T-helper 2 cell treated with Interferon-gamma antibody and Interleukin-4, amounts not matched to agents 5 μg/mL and 100 μg/mL, for 36 hours (primary cell): ENCODE results near the gene PPT1.
"Not testable (repeated sequence)": the region's sequence is repeated elsewhere in the genome, so short reads cannot be mapped to it uniquely, and the experiment has no call there.

Source experiments
- DNase-seq: peaks from one replicate; pipeline ENCODE4 v3.0.0; 2021; ENCODE audit warnings: low spot score
- H3K27ac Mint-ChIP-seq: one replicate; pipeline ENCODE4 v1.8.0; 2021; ENCODE audit warnings: mild to moderate bottlenecking, mixed read lengths
- H3K27me3 Mint-ChIP-seq: one replicate; pipeline ENCODE4 v1.8.0; 2021; ENCODE audit warnings: low read depth, mixed read lengths
- H3K36me3 Mint-ChIP-seq: one replicate; pipeline ENCODE4 v1.8.0; 2021; ENCODE audit warnings: low read depth, mixed read lengths
- H3K4me1 Mint-ChIP-seq: one replicate; pipeline ENCODE4 v1.8.0; 2021; ENCODE audit warnings: low read depth, mixed read lengths
- H3K4me3 Mint-ChIP-seq: one replicate; pipeline ENCODE4 v1.8.0; 2022; ENCODE audit warnings: mild to moderate bottlenecking, moderate library complexity, mixed read lengths
- H3K9me3 Mint-ChIP-seq: one replicate; pipeline ENCODE4 v1.8.0; 2021; ENCODE audit warnings: mixed read lengths

Gene PPT1

DNA sequence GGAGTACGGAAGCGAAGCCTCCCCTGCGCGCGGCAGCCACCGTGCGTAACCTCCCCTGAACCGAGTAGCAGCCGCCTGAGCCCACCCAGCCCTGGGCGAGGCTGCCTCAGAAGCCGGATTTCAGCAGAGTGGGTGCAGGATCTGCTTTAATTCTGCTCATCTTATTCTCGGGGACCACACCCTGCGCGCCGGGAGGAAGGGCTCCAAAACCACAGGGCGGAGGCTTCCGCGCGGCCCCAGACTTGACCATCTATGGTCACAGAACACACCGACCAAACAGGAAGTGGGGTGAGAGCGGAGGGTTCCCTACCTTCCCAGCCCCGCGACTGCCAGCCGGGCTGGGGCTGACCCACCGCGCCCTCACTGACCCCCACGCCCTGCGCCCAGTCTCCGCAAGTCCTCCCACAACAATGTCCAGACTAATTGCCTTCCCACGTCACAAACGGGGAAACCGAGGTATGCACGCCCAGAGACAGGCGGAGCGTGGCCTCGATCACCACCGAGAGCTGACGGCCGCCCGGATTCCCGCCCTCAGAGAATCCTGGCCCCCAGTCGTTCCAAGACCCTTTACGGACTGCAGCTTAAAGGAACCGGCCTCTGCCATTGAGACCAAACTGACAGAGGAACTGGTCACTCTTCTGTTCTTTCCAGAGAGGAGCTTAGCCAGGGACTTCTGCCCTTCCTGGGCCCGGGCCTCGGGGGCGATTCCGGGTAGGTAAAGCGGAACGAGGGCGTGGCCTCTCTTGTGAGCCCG lies 57.1 kb downstream of the PPT1 start:
- Mint-ChIP-seq H3K27me3 (no peaks in the 10 kb centered on the region), H3K4me3 (peak overlapping the region; percentile 88), H3K27ac (peak overlapping the region; percentile 98), H3K9me3 (no peaks in the 10 kb centered on the region), H3K36me3 (peaks cover 35% of the 10 kb centered on the region), H3K4me1 (peaks cover 50% of the 10 kb centered on the region)
- DNase-seq: peak; percentile 84

DNA sequence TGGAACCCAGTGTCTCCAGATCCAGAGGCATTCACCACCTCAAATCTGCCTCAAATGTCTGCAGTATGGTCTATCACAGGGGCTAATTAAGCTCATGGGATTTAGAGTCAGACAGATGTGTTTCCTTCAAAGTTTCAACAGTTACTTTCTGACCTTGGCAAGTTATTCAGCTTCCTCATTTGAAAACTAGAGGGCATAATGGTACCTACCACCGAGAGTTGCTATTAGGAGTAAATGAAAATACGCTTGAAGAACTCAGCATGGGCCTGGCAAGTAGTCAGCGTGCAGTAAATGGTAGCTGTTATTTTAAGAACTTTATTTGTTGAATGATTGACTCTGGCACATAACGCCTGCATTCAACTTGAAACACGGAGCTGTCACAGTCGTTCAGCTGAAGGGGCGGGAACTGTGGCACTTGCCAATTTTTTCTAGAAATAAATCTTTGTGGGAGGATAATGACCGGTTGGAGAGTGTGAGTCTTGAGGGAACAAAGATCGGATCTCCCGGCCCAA lies 57.8 kb downstream of the PPT1 start:
- H3K36me3 Mint-ChIP-seq: peaks cover 30% of the 10 kb centered on the region
- peak overlapping the region; percentile 88 for H3K4me3 Mint-ChIP-seq
- H3K4me1 Mint-ChIP-seq: peaks cover 53% of the 10 kb centered on the region
- peak overlapping the region; percentile 98 for H3K27ac Mint-ChIP-seq
- H3K27me3 Mint-ChIP-seq: no peaks in the 10 kb centered on the region
- H3K9me3 Mint-ChIP-seq: no peaks in the 10 kb centered on the region
- no peak for DNase-seq

DNA sequence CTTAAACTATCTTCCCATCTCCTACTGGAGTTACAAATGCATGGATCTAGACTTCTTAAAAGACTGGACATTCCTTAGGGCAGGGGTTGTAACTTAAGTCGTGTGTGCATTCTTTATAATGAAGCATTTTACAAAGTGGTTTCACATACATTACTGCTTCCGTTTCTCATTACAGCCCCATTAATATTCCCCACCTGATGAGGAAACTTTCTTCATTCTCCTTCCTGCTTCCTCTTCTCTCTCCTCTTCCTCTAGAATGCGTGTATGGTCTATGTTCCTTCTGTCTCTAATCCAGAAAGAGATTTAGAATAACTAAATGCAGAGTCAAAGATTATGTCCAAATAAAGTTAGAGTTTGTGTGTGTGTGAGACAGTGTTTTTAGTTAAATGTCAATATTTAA lies 58.4 kb downstream of the PPT1 start:
- Mint-ChIP-seq H3K4me1 (peaks cover 55% of the 10 kb centered on the region), H3K9me3 (no peaks in the 10 kb centered on the region), H3K36me3 (peaks cover 24% of the 10 kb centered on the region), H3K27ac (peak overlapping the region; percentile 98), H3K27me3 (no peaks in the 10 kb centered on the region), H3K4me3 (peak overlapping the region; percentile 88)
- no peak for DNase-seq

DNA sequence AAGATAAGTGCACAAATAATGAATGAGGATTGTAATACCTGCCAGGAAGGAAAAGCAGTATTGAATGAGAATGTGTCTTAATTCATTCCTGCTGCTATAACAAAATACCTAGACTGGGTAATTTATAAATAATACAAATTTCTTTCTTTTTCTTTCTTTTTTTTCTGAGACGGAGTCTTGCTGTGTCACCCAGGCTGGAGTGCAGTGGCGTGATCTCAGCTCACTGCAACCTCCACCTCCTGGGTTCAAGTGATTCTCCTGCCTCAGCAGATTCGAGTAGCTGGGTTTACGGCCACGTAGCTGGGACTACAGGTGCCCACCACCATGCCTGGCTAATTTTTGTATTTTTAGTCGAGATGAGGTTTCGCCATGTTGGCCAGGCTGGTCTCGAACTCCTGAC lies 59.8 kb downstream of the PPT1 start:
- H3K36me3 Mint-ChIP-seq: peaks cover 16% of the 10 kb centered on the region
- DNase-seq: not testable (repeated sequence)

GRCh38 chr1:40036574-40036973 lies 60.5 kb downstream of the PPT1 start:
- Mint-ChIP-seq H3K36me3 (peaks cover 10% of the 10 kb centered on the region), H3K9me3 (no peaks in the 10 kb centered on the region), H3K27ac (peak overlapping the region; percentile 38), H3K4me3 (no peak overlapping the region), H3K4me1 (peaks cover 45% of the 10 kb centered on the region), H3K27me3 (no peaks in the 10 kb centered on the region)
- DNase-seq: no peak

More for the DNA sequence above, 59.8 kb downstream of the PPT1 start:
- H3K27me3 Mint-ChIP-seq, H3K4me3 Mint-ChIP-seq, H3K9me3 Mint-ChIP-seq: not testable (repeated sequence)
- peaks cover 47% of the 10 kb centered on the region for H3K4me1 Mint-ChIP-seq
- peak overlapping the region; percentile 58 for H3K27ac Mint-ChIP-seq

- Mint-ChIP-seq H3K4me1 (peaks cover 51% of the 10 kb centered on the region), H3K36me3 (no peaks in the 10 kb centered on the region), H3K27me3 (peaks cover 6% of the 10 kb centered on the region), H3K27ac (peak overlapping the region; percentile 79), H3K4me3 (peak overlapping the region; percentile 33), H3K9me3 (no peaks in the 10 kb centered on the region)
- no peak for DNase-seq
Observed at GRCh38 chr1:40034869-40035268, 62.2 kb downstream of the PPT1 start.

DNA sequence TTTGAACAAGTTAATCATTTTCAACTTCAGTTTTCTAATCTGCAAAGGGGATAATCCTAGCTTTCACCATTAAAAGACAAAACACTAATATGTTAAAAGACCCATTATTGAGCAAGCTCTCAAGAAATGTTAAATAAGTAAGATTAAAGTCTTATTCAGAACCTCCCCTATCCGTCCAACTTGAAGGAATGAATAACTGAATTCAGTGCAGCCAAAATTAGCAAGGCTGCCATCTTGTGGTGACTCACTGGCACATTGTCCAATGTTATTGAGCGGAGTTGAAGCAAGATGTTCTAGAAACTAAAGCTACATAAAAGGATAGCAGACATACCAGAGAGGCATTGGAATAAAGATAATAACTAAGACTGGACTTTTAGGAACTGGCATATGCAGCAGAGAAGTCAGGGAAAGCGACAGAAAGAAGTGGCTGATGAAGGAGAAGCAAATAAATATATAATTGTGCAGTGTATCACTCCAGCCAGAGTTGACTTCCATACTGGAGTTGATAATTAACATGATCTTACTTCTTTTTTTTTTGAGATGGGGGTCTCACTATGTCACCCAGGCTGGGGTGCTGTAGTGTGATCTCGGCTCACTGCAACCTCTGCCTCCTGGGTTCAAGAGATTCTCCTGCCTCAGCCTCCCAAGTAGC lies 64.7 kb downstream of the PPT1 start:
- no peaks in the 10 kb centered on the region for H3K36me3 Mint-ChIP-seq
- H3K4me1 Mint-ChIP-seq: peaks cover 38% of the 10 kb centered on the region
- H3K27me3 Mint-ChIP-seq: peaks cover 15% of the 10 kb centered on the region
- no peak for DNase-seq
- H3K27ac Mint-ChIP-seq: no peak overlapping the region
- no peak overlapping the region for H3K4me3 Mint-ChIP-seq
- no peaks in the 10 kb centered on the region for H3K9me3 Mint-ChIP-seq

DNA sequence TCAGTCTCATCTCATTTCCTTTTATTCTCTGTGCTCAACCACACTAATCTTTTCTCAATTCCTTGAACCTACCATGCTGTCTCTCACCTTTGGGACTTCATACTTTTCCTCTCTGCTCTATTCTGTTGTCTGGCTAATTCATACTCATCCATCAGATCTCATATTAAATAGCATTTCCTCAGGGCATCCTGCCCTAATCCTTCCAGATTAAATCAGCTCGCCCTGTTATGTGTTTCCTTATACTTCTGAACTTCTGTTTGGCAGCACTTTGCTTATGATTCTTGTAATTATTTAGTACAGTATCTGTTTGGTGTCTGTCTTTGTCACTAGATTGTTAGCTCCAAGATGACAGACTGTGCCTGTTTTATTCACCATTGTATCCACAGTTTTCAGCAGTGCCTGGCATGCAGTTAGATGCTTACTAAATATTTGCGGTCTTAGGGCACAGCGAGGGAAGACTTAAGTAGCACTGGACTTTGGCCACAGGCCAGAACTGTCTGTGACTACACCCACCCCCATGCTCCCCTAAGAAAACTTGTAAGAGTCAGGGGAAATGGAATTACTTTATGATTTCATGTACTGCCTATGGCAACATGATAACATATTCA lies 66.4 kb downstream of the PPT1 start:
- Mint-ChIP-seq H3K27ac (no peak overlapping the region), H3K27me3 (peaks cover 15% of the 10 kb centered on the region), H3K4me1 (peaks cover 26% of the 10 kb centered on the region), H3K9me3 (no peaks in the 10 kb centered on the region), H3K4me3 (no peak overlapping the region), H3K36me3 (no peaks in the 10 kb centered on the region)
- no peak for DNase-seq

GRCh38 chr1:40029608-40030007 lies 67.4 kb downstream of the PPT1 start:
- no peaks in the 10 kb centered on the region for H3K36me3 Mint-ChIP-seq
- no peak for DNase-seq
- no peaks in the 10 kb centered on the region for H3K9me3 Mint-ChIP-seq
- no peak overlapping the region for H3K27ac Mint-ChIP-seq
- H3K4me1 Mint-ChIP-seq: peaks cover 20% of the 10 kb centered on the region
- H3K4me3 Mint-ChIP-seq: no peak overlapping the region
- H3K27me3 Mint-ChIP-seq: peaks cover 15% of the 10 kb centered on the region

DNA sequence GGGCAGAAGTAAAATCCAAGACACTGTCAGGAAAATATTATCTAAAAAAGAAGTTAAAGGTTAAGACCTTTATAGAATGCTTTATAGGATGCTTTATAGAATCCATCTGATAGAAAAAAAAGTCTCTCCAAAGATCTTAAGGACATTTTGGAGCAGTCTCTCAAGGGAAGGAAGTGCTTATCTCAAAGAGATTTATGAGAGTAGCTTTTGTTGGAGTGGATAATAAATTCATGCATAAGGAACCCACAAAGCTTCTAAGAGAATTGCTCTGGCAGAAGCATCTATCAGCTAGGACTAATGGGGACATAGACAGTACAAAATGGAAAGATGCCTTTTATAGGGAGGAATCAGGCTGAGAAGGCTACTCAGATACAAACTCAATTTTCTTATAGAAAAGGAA lies 69.4 kb downstream of the PPT1 start:
- H3K27ac Mint-ChIP-seq: no peak overlapping the region
- no peak for DNase-seq
- no peak overlapping the region for H3K4me3 Mint-ChIP-seq
- H3K9me3 Mint-ChIP-seq: peaks cover 9% of the 10 kb centered on the region
- peaks cover 22% of the 10 kb centered on the region for H3K27me3 Mint-ChIP-seq
- peaks cover 12% of the 10 kb centered on the region for H3K4me1 Mint-ChIP-seq
- H3K36me3 Mint-ChIP-seq: no peaks in the 10 kb centered on the region

DNA sequence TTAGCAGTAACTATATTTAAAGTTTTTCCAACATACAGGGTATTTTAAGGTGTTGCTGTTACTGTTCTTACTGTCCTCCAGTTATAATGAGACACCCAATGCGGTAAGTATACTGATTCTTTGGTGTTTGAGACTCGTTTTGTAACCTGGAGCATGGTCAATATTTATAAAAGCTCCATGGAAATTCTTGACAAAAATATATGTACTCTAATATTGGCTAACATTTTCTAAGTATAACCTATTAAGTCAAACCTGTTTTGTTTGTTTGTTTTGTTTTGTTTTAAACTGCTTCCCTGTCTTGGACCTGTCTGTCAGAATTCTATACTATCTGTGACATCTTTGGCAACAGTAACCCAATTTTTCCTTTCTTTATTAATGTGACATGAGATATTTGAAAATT lies 72.4 kb downstream of the PPT1 start:
- Mint-ChIP-seq H3K36me3 (no peaks in the 10 kb centered on the region), H3K9me3 (peaks cover 9% of the 10 kb centered on the region), H3K27ac (no peak overlapping the region), H3K4me1 (peaks cover 2% of the 10 kb centered on the region), H3K27me3 (peaks cover 16% of the 10 kb centered on the region), H3K4me3 (no peak overlapping the region)
- DNase-seq: no peak

- no peak for DNase-seq
- Mint-ChIP-seq H3K36me3 (no peaks in the 10 kb centered on the region), H3K4me1 (peaks cover 4% of the 10 kb centered on the region), H3K27ac (no peak overlapping the region), H3K9me3 (peaks cover 9% of the 10 kb centered on the region), H3K27me3 (peaks cover 15% of the 10 kb centered on the region), H3K4me3 (no peak overlapping the region)
Observed at GRCh38 chr1:40023379-40023944, 73.6 kb downstream of the PPT1 start.
